BE2C (cell line): Measurements from ENCODE around the gene DAD1.
"Not testable (repeated sequence)": the region's sequence is repeated elsewhere in the genome, so short reads cannot be mapped to it uniquely, and the experiment has no call there.

Experiments
- DNase-seq: peaks from one replicate; pipeline ENCODE4 v3.0.0-alpha.2; 2020
- H3K27me3 ChIP-seq: fragments of 250-450 bp; sonication (Bioruptor Pico); 2 replicates; pipeline ENCODE4 v1.5.1; 2020; ENCODE audit warnings: mild to moderate bottlenecking
- H3K36me3 ChIP-seq: fragments of 250-450 bp; sonication (Bioruptor Pico); 2 replicates; pipeline ENCODE4 v1.5.1; 2020; ENCODE audit warnings: mild to moderate bottlenecking
- H3K4me1 ChIP-seq: fragments of 250-450 bp; sonication (Bioruptor Pico); 2 replicates; pipeline ENCODE4 v1.5.1; 2020
- H3K4me3 ChIP-seq: 2 replicates; pipeline ENCODE4 v1.5.1; 2011; ENCODE audit warnings: low read depth, low read length
- H3K9me3 ChIP-seq: fragments of 250-450 bp; sonication (Bioruptor Pico); 2 replicates; pipeline ENCODE4 v1.5.1; 2020
- CTCF ChIP-seq: IDR thresholded peaks from 2 replicates; pipeline ENCODE4 v1.5.1; 2012; ENCODE audit warnings: mild to moderate bottlenecking, low read depth, low read length

The DAD1 gene

GRCh38 chr14:22545842-22546721 lies 42.9 kb downstream of the DAD1 start:
- no peaks in the 10 kb centered on the region for H3K27me3 ChIP-seq
- no peak for TF ChIP-seq CTCF
- peaks cover 4% of the 10 kb centered on the region; the same call in 1 of the 2 replicates for H3K4me1 ChIP-seq
- H3K36me3 ChIP-seq, result no peaks in the 10 kb centered on the region
- H3K4me3 ChIP-seq, result no peak overlapping the region
- H3K9me3 ChIP-seq, result no peaks in the 10 kb centered on the region
- DNase-seq, result no peak

GRCh38 chr14:22544881-22545420 lies 44.1 kb downstream of the DAD1 start:
- Histone ChIP-seq H3K4me1 (peaks cover 4% of the 10 kb centered on the region; the same call in 1 of the 2 replicates), H3K27me3 (no peaks in the 10 kb centered on the region), H3K4me3 (no peak overlapping the region), H3K36me3 (no peaks in the 10 kb centered on the region), H3K9me3 (no peaks in the 10 kb centered on the region)
- no peak for TF ChIP-seq CTCF
- no peak for DNase-seq

GRCh38 chr14:22544406-22544805 lies 44.6 kb downstream of the DAD1 start:
- Histone ChIP-seq H3K4me1 (peaks cover 4% of the 10 kb centered on the region; the same call in 1 of the 2 replicates), H3K27me3 (no peaks in the 10 kb centered on the region), H3K9me3 (no peaks in the 10 kb centered on the region), H3K36me3 (no peaks in the 10 kb centered on the region), H3K4me3 (no peak overlapping the region)
- DNase-seq, result no peak
- TF ChIP-seq CTCF, result no peak

- not testable (repeated sequence) for H3K4me3 ChIP-seq, H3K4me1 ChIP-seq, H3K36me3 ChIP-seq, DNase-seq, H3K27me3 ChIP-seq, H3K9me3 ChIP-seq
Measured at GRCh38 chr14:22543570-22544357, 45.3 kb downstream of the DAD1 start.

- no peak overlapping the region for H3K4me3 ChIP-seq
Measured at GRCh38 chr14:22542360-22542759, 46.7 kb downstream of the DAD1 start.

More at GRCh38 chr14:22542360-22542759, 46.7 kb downstream of the DAD1 start:
- no peak for DNase-seq
- Histone ChIP-seq H3K27me3 (no peaks in the 10 kb centered on the region), H3K4me1 (peaks cover 4% of the 10 kb centered on the region; the same call in 1 of the 2 replicates), H3K36me3 (no peaks in the 10 kb centered on the region), H3K9me3 (no peaks in the 10 kb centered on the region)
- no peak for TF ChIP-seq CTCF
